Esophagus squamous epithelium (tissue), 5 donors: ENCODE data around the gene PRDM2. TPM values are rescaled to one million over a fixed set of nuclear protein-coding genes. Genes with fewer than 3 reads are reported as not detected.
A peak's percentile ranks its signal among the peaks of the same experiment; 100 is the strongest.
"Not testable (repeated sequence)": the region's sequence is repeated elsewhere in the genome, so short reads cannot be mapped to it uniquely, and the experiment has no call there.

ENCODE experiments used
- DNase-seq: peaks from one replicate; lab custom pipeline; 2025; lab: John Stamatoyannopoulos, UW
- H3K27ac ChIP-seq, 4 donors: fragments of 200-600 bp; sonication (generic); one replicate each; pipeline ENCODE4 v1.5.1; 2016 to 2019; ENCODE audit warnings: mild to moderate bottlenecking in 1 of 4
- H3K27me3 ChIP-seq, 4 donors: fragments of 200-600 bp; sonication (generic); 1 replicate in 3 of 4; 2 replicates in 1 of 4; pipeline versions ENCODE4 v1.5.1 to v1.6.0; 2017 to 2021; ENCODE audit warnings: antibody characterized with exemption in 1 of 4
- H3K36me3 ChIP-seq, 3 donors: fragments of 200-600 bp; sonication (generic); one replicate each; pipeline ENCODE4 v1.5.1; 2016 to 2019
- H3K4me1 ChIP-seq, 3 donors: fragments of 200-600 bp; sonication (generic); one replicate each; pipeline ENCODE4 v1.5.1; 2017 to 2019
- H3K4me3 ChIP-seq, 4 donors: fragments of 200-600 bp; sonication (generic); 1 replicate in 3 of 4; 2 replicates in 1 of 4; pipeline ENCODE4 v1.5.1; 2016 to 2019; ENCODE audit warnings: mild to moderate bottlenecking in 2 of 4, moderate library complexity in 1 of 4
- H3K9me3 ChIP-seq, 3 donors: fragments of 200-600 bp; sonication (generic); one replicate each; pipeline ENCODE4 v1.5.1; 2016 to 2019
- CTCF ChIP-seq, 6 experiments: fragments of 450-650 bp in 4 of 6; fragments of 200-600 bp in 2 of 6; sonication (generic) in 2 of 6; IDR thresholded peaks; one replicate each; pipeline ENCODE4 v1.5.1; 2016 to 2019; ENCODE audit warnings: antibody characterized with exemption in 6 of 6, mild to moderate bottlenecking in 4 of 6, moderate library complexity in 4 of 6
- POLR2A ChIP-seq, 4 donors: fragments of 450-650 bp; IDR thresholded peaks; one replicate each; pipeline ENCODE4 v1.6.1; 2017; ENCODE audit warnings: antibody characterized with exemption in 4 of 4, mild to moderate bottlenecking in 4 of 4, moderate library complexity in 3 of 4
- WGBS, 2 donors: methylation state at CpG; one replicate each; pipeline ENCODE4 v1.1.5; 2018; 5-methylcytosine and 5-hydroxymethylcytosine counted together
- intact Hi-C: fragments of 100-400 bp; cut with DNase I; formaldehyde crosslinking; loops from one replicate; pipeline ENCODE4 v1.15.0; 2022
- total RNA-seq, 4 donors: library from RNA; depleted of rRNA; stranded (reverse); fragments of >200 nt; gene quantifications; one replicate each; pipeline ENCODE4 v1.1.0, GENCODE V29; 2016
- donor health status: DM: yes; HTN: yes; CAD: no.

PRDM2 gene
- total RNA-seq, 4 donors from 2014 or later = 19.2 to 37.4 (median 26.2) TPM

GRCh38 chr1:13682444-13682843 is 17.5 kb upstream of the PRDM2 start:
- peaks cover 0 to 8% (median 0%) of the 10 kb centered on the region in 3 donors for H3K4me1 ChIP-seq
- no peaks in the 10 kb centered on the region for H3K36me3 ChIP-seq
- no peak overlapping the region for H3K4me3 ChIP-seq
- peaks cover 0 to 17% (median 0%) of the 10 kb centered on the region in 4 donors for H3K27me3 ChIP-seq
- WGBS, 2 donors = 54 to 65% methylated on average over 3 of the region's 3 CpGs
- H3K27ac ChIP-seq = no peak overlapping the region
- no peak for DNase-seq
- TF ChIP-seq POLR2A (IDR thresholded peaks at IDR 0.05) = no peak
- TF ChIP-seq CTCF (IDR thresholded peaks at IDR 0.05) = no peak
- intact Hi-C loops = no loop called here
- no peaks in the 10 kb centered on the region for H3K9me3 ChIP-seq

- no peaks in the 10 kb centered on the region for H3K9me3 ChIP-seq
- no peaks in the 10 kb centered on the region for H3K36me3 ChIP-seq
- TF ChIP-seq CTCF (IDR thresholded peaks at IDR 0.05) (no peak), POLR2A (IDR thresholded peaks at IDR 0.05) (no peak)
- peaks cover 0 to 17% (median 0%) of the 10 kb centered on the region in 4 donors for H3K27me3 ChIP-seq
- 86 to 87% methylated on average over 6 to 7 of the region's 7 CpGs for WGBS, 2 donors
- intact Hi-C loops = no loop called here
- H3K4me3 ChIP-seq = no peak overlapping the region
- peaks cover 0 to 8% (median 0%) of the 10 kb centered on the region in 3 donors for H3K4me1 ChIP-seq
- DNase-seq = no peak
- no peak overlapping the region for H3K27ac ChIP-seq
These were observed 16.8 kb upstream of the PRDM2 start for GRCh38 chr1:13683206-13683605.

- 83 to 85% methylated on average over 6 of the region's 6 CpGs for WGBS, 2 donors
These were observed 12.8 kb upstream of the PRDM2 start for GRCh38 chr1:13687151-13687715.

GRCh38 chr1:13693094-13693493 is 6.9 kb upstream of the PRDM2 start:
- H3K9me3 ChIP-seq, DNase-seq, H3K27ac ChIP-seq, H3K4me1 ChIP-seq, intact Hi-C loops, H3K4me3 ChIP-seq, H3K36me3 ChIP-seq: not testable (repeated sequence)
- 49 to 80% methylated on average over 2 to 6 of the region's 6 CpGs for WGBS, 2 donors
- H3K27me3 ChIP-seq = peaks cover 0 to 33% (median 0%) of the 10 kb centered on the region in 4 donors

More at GRCh38 chr1:13687151-13687715, 12.8 kb upstream of the PRDM2 start:
- no peak overlapping the region for H3K27ac ChIP-seq
- TF ChIP-seq CTCF (IDR thresholded peaks at IDR 0.05) (no peak), POLR2A (IDR thresholded peaks at IDR 0.05) (no peak)
- peaks cover 0 to 5% (median 0%) of the 10 kb centered on the region in 4 donors for H3K27me3 ChIP-seq
- no peak overlapping the region for H3K4me3 ChIP-seq
- H3K36me3 ChIP-seq = no peaks in the 10 kb centered on the region
- no peaks in the 10 kb centered on the region for H3K9me3 ChIP-seq
- no peak for DNase-seq
- intact Hi-C loops = no loop called here
- H3K4me1 ChIP-seq = peaks cover 0 to 8% (median 0%) of the 10 kb centered on the region in 3 donors

GRCh38 chr1:13694886-13695684 is 4.9 kb upstream of the PRDM2 start:
- WGBS, 2 donors = 86 to 88% methylated on average over 20 of the region's 21 CpGs
- no peak for DNase-seq
- H3K27me3 ChIP-seq = peaks cover 0 to 33% (median 0%) of the 10 kb centered on the region in 4 donors
- no peak overlapping the region for H3K4me3 ChIP-seq
- intact Hi-C loops = no loop called here
- no peak for TF ChIP-seq POLR2A (IDR thresholded peaks at IDR 0.05)
- H3K4me1 ChIP-seq = peaks cover 5 to 9% (median 6%) of the 10 kb centered on the region in 3 donors
- no peaks in the 10 kb centered on the region for H3K9me3 ChIP-seq
- H3K36me3 ChIP-seq = no peaks in the 10 kb centered on the region
- no peak overlapping the region for H3K27ac ChIP-seq

GRCh38 chr1:13697738-13698137 is 2.2 kb upstream of the PRDM2 start:
- 88 to 100% methylated on average over 2 of the region's 2 CpGs for WGBS, 2 donors
- no peak overlapping the region for H3K4me3 ChIP-seq
- peak in 1 of 6 experiments; percentile 21 for TF ChIP-seq CTCF (IDR thresholded peaks at IDR 0.05)
- no peak for TF ChIP-seq POLR2A (IDR thresholded peaks at IDR 0.05)
- H3K27me3 ChIP-seq = peaks cover 0 to 31% (median 0%) of the 10 kb centered on the region in 4 donors
- intact Hi-C loops = no loop called here
- no peaks in the 10 kb centered on the region for H3K9me3 ChIP-seq
- H3K4me1 ChIP-seq = peaks cover 5 to 28% (median 6%) of the 10 kb centered on the region in 3 donors
- no peaks in the 10 kb centered on the region for H3K36me3 ChIP-seq
- no peak for DNase-seq
- no peak overlapping the region for H3K27ac ChIP-seq
